Activated CD8-positive, alpha-beta memory T cell treated with anti-CD3 and anti-CD28 coated beads for 36 hours (primary cell): ENCODE data around the gene EME2. TPM values are rescaled to one million over a fixed set of nuclear protein-coding genes. Genes with fewer than 3 reads are reported as not detected.
"Not testable (repeated sequence)": the region's sequence is repeated elsewhere in the genome, so short reads cannot be mapped to it uniquely, and the experiment has no call there.

ENCODE experiments used
- CTCF ChIA-PET: fragments of 350-600 bp; sonication (Branson Sonifier 250); formaldehyde crosslinking; loops from one replicate; lab custom pipeline; 2021; ENCODE audit warnings: antibody characterized with exemption; lab: Charles Lee
- POLR2A ChIA-PET: fragments of 350-600 bp; sonication (Branson Sonifier 250); formaldehyde crosslinking; loops from one replicate; lab custom pipeline; 2021; ENCODE audit warnings: antibody characterized with exemption; lab: Charles Lee
- total RNA-seq, 2 experiments: library from RNA; stranded (reverse); gene quantifications; one replicate each; pipeline ENCODE4 v1.2.3, GENCODE V29; 2021

Gene EME2
- total RNA-seq, 2 experiments from 2014 or later = 20.3 TPM

- ChIA-PET POLR2A (no interaction called here), CTCF (no interaction called here)
These were observed 22.5 kb downstream of the EME2 start for GRCh38 chr16:1794908-1795666.

DNA sequence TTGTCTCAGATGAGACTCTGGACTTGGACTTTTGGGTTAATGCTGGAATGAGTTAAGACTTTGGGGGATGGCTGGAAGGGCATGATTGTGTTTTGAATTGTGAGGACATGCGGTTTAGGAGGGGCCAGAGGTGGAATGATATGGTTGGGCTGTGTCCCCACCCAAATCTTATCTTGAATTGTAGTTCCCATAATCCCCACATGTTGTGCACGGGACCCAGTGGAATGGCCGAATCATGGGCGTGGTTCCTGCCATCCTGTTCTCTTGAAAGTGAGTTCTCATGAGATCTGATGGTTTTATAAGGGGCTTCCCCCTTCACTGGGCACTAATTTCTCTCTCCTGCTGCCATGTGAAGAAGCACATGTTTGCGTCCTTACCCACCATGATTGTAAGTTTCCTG lies 26.7 kb downstream of the EME2 start:
- CTCF ChIA-PET, POLR2A ChIA-PET: not testable (repeated sequence)

DNA sequence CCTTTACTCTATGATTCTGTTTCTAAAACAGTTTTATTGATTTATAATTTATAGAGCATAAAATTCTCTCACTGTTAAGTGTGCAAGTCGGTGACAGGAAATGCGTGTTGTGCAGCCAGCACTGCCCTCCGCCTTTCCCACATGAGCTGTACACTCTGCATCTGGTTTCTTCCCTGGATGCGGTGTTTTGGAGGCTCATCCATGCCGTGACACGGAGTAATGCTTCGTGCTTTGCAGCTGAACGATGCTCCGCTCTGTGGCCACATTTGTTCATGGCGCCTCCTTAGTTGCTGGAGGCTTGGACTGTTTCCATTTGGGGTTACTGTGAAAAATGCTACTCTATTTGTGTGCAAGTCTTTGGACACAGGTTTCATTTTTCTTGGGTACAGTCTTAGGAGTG lies 28.1 kb downstream of the EME2 start:
- ChIA-PET POLR2A (no interaction called here), CTCF (no interaction called here)

DNA sequence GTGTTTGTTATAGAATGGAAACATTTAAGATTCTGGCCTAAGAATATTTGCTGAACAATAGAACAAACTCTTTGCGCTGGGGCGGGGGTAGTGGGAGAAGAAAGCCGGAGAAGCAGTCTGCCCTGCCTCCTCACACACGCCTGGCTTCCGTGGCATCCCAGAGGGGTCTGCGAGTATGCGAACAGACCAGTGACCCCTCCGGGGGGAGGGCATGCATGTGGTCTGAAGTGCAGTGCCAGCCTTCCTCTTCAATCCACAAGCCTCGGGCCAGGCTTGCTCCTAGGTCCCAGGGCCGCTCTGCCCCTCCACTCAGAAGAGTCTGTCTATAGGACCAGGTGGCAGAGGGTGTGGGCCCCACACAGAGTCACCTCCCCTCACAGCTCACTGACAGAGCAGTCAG lies 35.0 kb downstream of the EME2 start:
- POLR2A ChIA-PET = no interaction called here
- CTCF ChIA-PET = no interaction called here

GRCh38 chr16:1808691-1809090 lies 36.1 kb downstream of the EME2 start:
- POLR2A ChIA-PET = no interaction called here
- CTCF ChIA-PET = no interaction called here

DNA sequence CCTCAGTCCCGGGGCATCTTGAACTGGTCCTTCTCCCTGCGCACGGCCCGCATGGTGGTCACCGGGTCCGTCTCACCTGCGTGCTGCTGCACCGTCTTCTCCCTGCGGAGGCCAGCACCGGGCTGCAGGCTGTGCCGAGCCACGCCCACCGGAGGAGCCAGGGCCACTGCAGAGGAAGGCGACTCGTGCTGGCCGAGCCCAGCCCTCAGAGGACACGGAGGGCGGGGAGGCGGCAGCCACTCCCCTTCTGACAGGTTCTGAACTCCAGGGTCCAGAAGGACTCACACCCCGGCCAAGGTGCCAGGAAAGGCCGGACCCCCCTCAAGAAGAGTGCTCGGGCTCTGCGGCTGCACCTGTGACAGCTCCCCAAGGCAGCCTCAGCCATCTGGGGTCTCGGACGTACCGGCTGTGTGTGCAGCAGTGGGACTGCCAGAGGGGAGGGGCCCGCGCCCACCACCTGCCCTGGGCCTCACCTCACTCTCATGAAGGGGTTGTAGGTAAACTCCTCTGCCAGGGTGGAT lies 36.7 kb downstream of the EME2 start:
- POLR2A ChIA-PET = no interaction called here

GRCh38 chr16:1810106-1810505 lies 37.5 kb downstream of the EME2 start:
- ChIA-PET CTCF (no interaction called here), POLR2A (no interaction called here)

More for the DNA sequence above, 36.7 kb downstream of the EME2 start:
- CTCF ChIA-PET = no interaction called here

GRCh38 chr16:1810536-1810935 lies 37.9 kb downstream of the EME2 start:
- POLR2A ChIA-PET = no interaction called here
- CTCF ChIA-PET = no interaction called here

GRCh38 chr16:1812732-1813163 lies 40.1 kb downstream of the EME2 start:
- ChIA-PET CTCF (no interaction called here), POLR2A (no interaction called here)

- POLR2A ChIA-PET = no interaction called here
- CTCF ChIA-PET = no interaction called here
These were observed 42.9 kb downstream of the EME2 start for GRCh38 chr16:1815461-1815860.

- ChIA-PET CTCF (interaction anchor here (1.7 kb wide), 1 partner anchor 11 kb away, joined by 4 read pairs; the partner anchor contains the start of gene FAHD1), POLR2A (no interaction called here)
These were observed 44.0 kb downstream of the EME2 start for GRCh38 chr16:1816396-1817275.

GRCh38 chr16:1817276-1817589 lies 44.6 kb downstream of the EME2 start:
- ChIA-PET POLR2A (no interaction called here), CTCF (interaction anchor here (1.7 kb wide), 1 partner anchor 10 kb away, joined by 4 read pairs; the partner anchor contains the start of gene FAHD1)

DNA sequence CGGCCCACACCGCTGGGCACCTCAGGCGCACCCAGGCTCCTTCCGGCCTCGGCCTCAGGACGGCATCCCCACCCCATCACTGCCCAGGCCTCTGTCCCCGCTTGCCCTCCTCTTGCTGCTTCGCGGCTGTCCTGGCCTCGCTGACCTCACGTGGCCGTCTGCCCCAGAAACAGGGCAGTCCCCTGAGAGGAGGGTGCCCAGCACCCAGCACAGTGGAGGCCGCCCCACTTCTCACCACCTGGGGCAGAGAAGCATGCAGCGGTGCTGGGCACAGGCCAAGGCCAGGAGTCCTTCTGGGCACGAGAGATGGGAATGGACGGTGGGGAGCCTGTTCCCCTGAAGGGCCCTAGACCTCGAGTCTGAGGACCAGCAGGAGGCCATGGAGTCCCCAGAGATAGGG lies 45.1 kb downstream of the EME2 start:
- POLR2A ChIA-PET = no interaction called here
- CTCF ChIA-PET = interaction anchor here (1.7 kb wide), 1 partner anchor 10 kb away, joined by 4 read pairs; the partner anchor contains the start of gene FAHD1

DNA sequence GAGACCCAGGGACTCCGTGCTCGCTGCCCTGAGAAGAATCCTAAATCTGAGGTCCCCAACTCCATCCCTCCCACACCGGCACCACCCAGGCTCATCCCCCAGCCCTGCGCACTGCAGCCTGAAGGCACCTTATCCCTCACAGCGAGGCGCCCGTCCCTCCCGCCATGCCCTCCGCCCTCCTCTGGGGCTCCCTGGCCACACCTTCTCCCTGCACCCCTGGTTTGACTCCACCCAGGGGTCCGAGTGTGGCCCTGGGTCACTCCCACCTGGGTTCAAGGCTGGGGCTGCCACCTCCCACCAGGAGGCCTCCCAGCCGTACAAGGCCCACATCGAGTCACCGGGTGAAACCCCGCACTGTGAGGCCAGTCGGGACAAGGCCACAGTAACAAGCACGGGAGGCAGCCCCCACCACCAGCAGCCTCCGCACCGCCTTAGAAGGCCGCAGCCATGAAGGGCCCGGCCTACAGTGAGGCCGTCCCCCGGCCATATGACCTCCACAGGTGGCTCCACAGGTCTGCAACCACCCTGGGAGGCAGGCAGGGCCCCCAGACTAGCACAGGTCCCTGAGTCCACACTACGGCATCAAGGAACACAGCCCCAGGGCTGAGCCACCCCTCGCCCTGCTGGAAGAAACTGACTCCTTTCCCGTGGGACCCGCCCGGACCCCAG lies 45.7 kb downstream of the EME2 start:
- ChIA-PET POLR2A (no interaction called here), CTCF (no interaction called here)

- POLR2A ChIA-PET = no interaction called here
These were observed 46.4 kb downstream of the EME2 start for GRCh38 chr16:1818873-1819525.

DNA sequence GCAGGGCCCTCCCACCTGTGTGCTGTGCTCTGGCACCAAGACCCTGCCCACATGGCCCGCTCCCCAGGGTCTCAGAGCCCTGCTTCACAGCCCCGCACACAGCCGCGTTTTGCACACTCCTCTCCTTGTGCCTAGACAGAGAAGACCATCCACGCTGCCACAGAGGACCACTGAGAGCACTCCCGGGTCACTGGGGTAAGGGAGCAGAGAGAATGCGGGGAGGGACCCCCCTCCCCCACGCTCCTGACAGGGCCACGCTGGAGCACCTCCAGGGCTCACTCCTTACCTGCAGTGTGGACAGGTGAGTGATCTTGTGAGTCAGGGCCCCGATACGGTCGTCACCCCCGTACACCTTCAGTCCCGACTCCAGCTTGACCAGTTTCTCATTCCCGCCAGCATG lies 47.0 kb downstream of the EME2 start:
- ChIA-PET POLR2A (no interaction called here), CTCF (no interaction called here)

More at GRCh38 chr16:1818873-1819525, 46.4 kb downstream of the EME2 start:
- CTCF ChIA-PET = no interaction called here

DNA sequence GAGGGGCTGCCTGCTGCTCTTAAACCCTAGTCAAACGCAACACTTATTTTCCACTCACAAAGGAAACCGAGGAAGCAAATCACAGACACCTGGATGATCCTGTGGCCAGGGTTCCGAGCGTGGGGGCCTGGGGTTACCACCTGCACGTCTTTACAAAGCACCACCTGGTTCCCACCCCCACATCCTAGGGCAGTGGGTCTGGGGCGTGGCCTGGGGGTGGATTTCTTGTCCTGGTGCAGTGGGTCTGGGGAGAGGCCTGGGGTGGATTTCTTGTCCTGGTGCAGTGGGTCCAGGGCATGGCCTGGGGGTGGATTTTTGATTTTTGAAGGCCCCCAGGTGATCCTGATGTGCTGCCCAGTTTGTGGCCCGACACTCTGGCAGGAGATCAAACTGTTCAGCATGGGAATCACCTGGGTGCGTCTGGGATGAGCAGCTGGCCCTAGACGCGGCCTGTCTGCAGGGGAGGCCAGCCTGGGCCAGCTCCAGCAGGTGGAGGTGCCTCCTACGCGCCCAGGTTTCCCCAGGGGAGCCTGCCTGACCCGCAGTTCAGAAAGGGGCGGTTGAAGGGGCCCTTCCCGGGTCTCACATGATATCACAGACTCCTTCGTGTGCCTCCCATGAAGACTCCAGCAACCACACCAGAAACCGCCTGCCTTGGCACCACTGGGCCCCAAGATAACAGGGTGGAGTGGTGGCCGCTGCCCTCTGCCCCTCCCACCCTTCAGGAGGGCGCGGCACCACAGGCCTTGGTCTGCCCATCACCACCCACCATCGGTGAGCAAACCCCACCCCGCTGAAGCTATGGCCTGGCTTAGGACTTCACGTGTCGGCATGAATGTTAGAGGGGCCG lies 47.7 kb downstream of the EME2 start:
- ChIA-PET POLR2A (no interaction called here), CTCF (interaction anchor here (0.6 kb wide), 1 partner anchor 69 kb away, joined by 3 read pairs; no protein-coding TSS in a partner anchor)

DNA sequence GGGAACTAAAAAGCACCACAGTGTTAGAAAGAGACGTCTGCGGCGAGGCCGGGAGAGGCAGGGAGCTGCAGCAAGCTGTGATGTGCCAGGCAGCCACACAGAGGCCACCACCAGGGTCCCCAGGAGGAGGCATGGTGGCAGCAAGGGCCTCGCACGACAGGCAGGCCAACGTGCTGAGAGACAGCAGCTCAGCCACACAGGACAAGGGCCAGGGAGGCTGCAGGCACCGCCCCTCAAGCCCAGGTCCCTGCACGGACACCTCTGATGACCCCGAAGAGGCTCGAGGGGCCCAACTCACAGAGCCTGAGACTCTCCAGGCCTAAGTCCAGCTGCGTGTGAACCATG lies 48.3 kb downstream of the EME2 start:
- CTCF ChIA-PET = interaction anchor here (0.6 kb wide), 1 partner anchor 68 kb away, joined by 3 read pairs; no protein-coding TSS in a partner anchor

More for the DNA sequence above, 48.3 kb downstream of the EME2 start:
- POLR2A ChIA-PET = no interaction called here
